GM18951 (cell line): Measurements from ENCODE around the gene TMEM39A.

ENCODE experiments used
- POLR2A ChIP-seq: IDR thresholded peaks from 4 replicates; pipeline ENCODE4 v1.6.1; 2011; ENCODE audit warnings: mild to moderate bottlenecking; ENCODE audit not compliant: insufficient read length, insufficient read depth; ENCODE audit errors: extremely low read depth
- in situ Hi-C: fragments of 300-500 bp; cut with MboI; formaldehyde crosslinking; loops from one replicate; pipeline ENCODE4 v1.12.0; 2022; ENCODE audit warnings: low sequenced_read_pairs, mixed read lengths, inconsistent platforms; ENCODE audit not compliant: unreplicated experiment

Gene TMEM39A

GRCh38 chr3:119401069-119401468, 62.3 kb downstream of the TMEM39A start:
- in situ Hi-C loops, result no loop called here
- no peak for TF ChIP-seq POLR2A

- in situ Hi-C loops, result no loop called here
- TF ChIP-seq POLR2A, result no peak
These were observed 62.9 kb downstream of the TMEM39A start for GRCh38 chr3:119400466-119400865.

- in situ Hi-C loops, result no loop called here
- TF ChIP-seq POLR2A, result no peak
These were observed 66.5 kb downstream of the TMEM39A start for GRCh38 chr3:119396870-119397269.

- no peak for TF ChIP-seq POLR2A
- in situ Hi-C loops, result no loop called here
These were observed 67.5 kb downstream of the TMEM39A start for GRCh38 chr3:119395923-119396358.

- no peak for TF ChIP-seq POLR2A
- in situ Hi-C loops, result no loop called here
These were observed 74.8 kb downstream of the TMEM39A start for GRCh38 chr3:119388577-119388976.

GRCh38 chr3:119382134-119382533, 81.3 kb downstream of the TMEM39A start:
- no peak for TF ChIP-seq POLR2A
- in situ Hi-C loops, result no loop called here

GRCh38 chr3:119380697-119381096, 82.7 kb downstream of the TMEM39A start:
- no peak for TF ChIP-seq POLR2A
- in situ Hi-C loops, result no loop called here
